Naive thymus-derived CD4-positive, alpha-beta T cell (primary cell): Measurements from ENCODE around the gene HDAC4. TPM values are rescaled to one million over a fixed set of nuclear protein-coding genes. Genes with fewer than 3 reads are reported as not detected.
A peak's percentile ranks its signal among the peaks of the same experiment; 100 is the strongest.

ENCODE experiments used
- ATAC-seq: fragments of 150-1000 bp; cut with Tn5 transposase; 2 replicates; pipeline ENCODE4 v1.10.0; 2021; ENCODE audit warnings: mild to moderate bottlenecking, moderate library complexity
- CTCF ChIA-PET: fragments of 350-600 bp; sonication (Branson Sonifier 250); formaldehyde crosslinking; loops from one replicate; lab custom pipeline; 2021; ENCODE audit warnings: antibody characterized with exemption; lab: Charles Lee
- POLR2A ChIA-PET: fragments of 350-600 bp; sonication (Branson Sonifier 250); formaldehyde crosslinking; loops from one replicate; lab custom pipeline; 2021; ENCODE audit warnings: antibody characterized with exemption, inconsistent platforms; lab: Charles Lee
- DNase-seq, 9 donors: peaks; one replicate each; pipeline versions ENCODE4 v3.0.0 to v3.0.0-alpha.2; 2020 to 2022; ENCODE audit warnings: mixed read lengths in 1 of 9
- H3K27ac ChIP-seq: one replicate; pipeline ENCODE4 v1.7.0; 2013; ENCODE audit warnings: mild to moderate bottlenecking, low read depth, low read length, moderate library complexity
- H3K27me3 ChIP-seq, 2 donors: one replicate each; pipeline ENCODE4 v1.7.0; 2013; ENCODE audit warnings: low read length in 2 of 2, mild to moderate bottlenecking in 2 of 2, moderate library complexity in 2 of 2; ENCODE audit not compliant: control insufficient read depth in 2 of 2, insufficient read depth in 2 of 2
- H3K36me3 ChIP-seq, 3 experiments: 1 replicate in 2 of 3; 2 replicates in 1 of 3; pipeline ENCODE4 v1.7.0; 2013; ENCODE audit warnings: low read length in 3 of 3, mild to moderate bottlenecking in 3 of 3, moderate library complexity in 1 of 3; ENCODE audit not compliant: insufficient read depth in 3 of 3, control insufficient read depth in 2 of 3
- H3K4me1 ChIP-seq, 2 donors: one replicate each; pipeline ENCODE4 v1.7.0; 2013; ENCODE audit warnings: low read length in 2 of 2, mild to moderate bottlenecking in 2 of 2, moderate library complexity in 1 of 2; ENCODE audit not compliant: control insufficient read depth in 2 of 2, insufficient read depth in 2 of 2
- H3K4me3 ChIP-seq: 2 replicates; pipeline ENCODE4 v1.7.0; 2013; ENCODE audit warnings: mild to moderate bottlenecking, low read length
- H3K9me3 ChIP-seq, 3 experiments: 1 replicate in 2 of 3; 2 replicates in 1 of 3; pipeline ENCODE4 v1.7.0; 2013; ENCODE audit warnings: low read length in 3 of 3; ENCODE audit not compliant: control insufficient read depth in 2 of 3
- H3K27ac Mint-ChIP-seq, 9 donors: one replicate each; pipeline ENCODE4 v1.8.0; 2020 to 2022; ENCODE audit warnings: mixed read lengths in 9 of 9, mild to moderate bottlenecking in 8 of 9, moderate library complexity in 5 of 9, inconsistent platforms in 2 of 9
- H3K27me3 Mint-ChIP-seq, 5 donors: one replicate each; pipeline ENCODE4 v1.8.0; 2021 to 2022; ENCODE audit warnings: mixed read lengths in 5 of 5, mild to moderate bottlenecking in 1 of 5
- H3K36me3 Mint-ChIP-seq, 5 donors: one replicate each; pipeline ENCODE4 v1.8.0; 2020 to 2022; ENCODE audit warnings: mixed read lengths in 5 of 5, mild to moderate bottlenecking in 3 of 5, inconsistent platforms in 1 of 5
- H3K4me1 Mint-ChIP-seq, 7 donors: one replicate each; pipeline ENCODE4 v1.8.0; 2020 to 2022; ENCODE audit warnings: mixed read lengths in 7 of 7, mild to moderate bottlenecking in 3 of 7, inconsistent platforms in 1 of 7
- H3K4me3 Mint-ChIP-seq, 10 donors: one replicate each; pipeline ENCODE4 v1.8.0; 2020 to 2022; ENCODE audit warnings: mild to moderate bottlenecking in 10 of 10, mixed read lengths in 10 of 10, moderate library complexity in 6 of 10, inconsistent platforms in 2 of 10
- H3K9me3 Mint-ChIP-seq, 11 donors: one replicate each; pipeline ENCODE4 v1.8.0; 2020 to 2022; ENCODE audit warnings: mixed read lengths in 11 of 11, mild to moderate bottlenecking in 4 of 11, inconsistent platforms in 1 of 11, moderate library complexity in 1 of 11
- intact Hi-C, 2 donors: fragments of 100-400 bp; cut with micrococcal nuclease; formaldehyde crosslinking; loops; one replicate each; pipeline ENCODE4 v1.15.1; 2023
- polyA plus RNA-seq, 2 donors: library from polyadenylated mRNA; unstranded; fragments of 300-500 nt; fragmentation: Illumina TruSeq; gene quantifications; one replicate each; pipeline ENCODE4 v1.2.3, GENCODE V29; 2021
- total RNA-seq, 6 experiments: library from RNA in 5 of 6; stranded (reverse) in 5 of 6; gene quantifications; 1 replicate in 5 of 6; 2 replicates in 1 of 6; pipeline ENCODE4 v1.2.3 and lab custom pipeline; 2021 to 2026

The HDAC4 gene
- total and polyA plus RNA-seq, 7 experiments from 2014 or later = 7.4 to 101 (median 55.3) TPM

DNA sequence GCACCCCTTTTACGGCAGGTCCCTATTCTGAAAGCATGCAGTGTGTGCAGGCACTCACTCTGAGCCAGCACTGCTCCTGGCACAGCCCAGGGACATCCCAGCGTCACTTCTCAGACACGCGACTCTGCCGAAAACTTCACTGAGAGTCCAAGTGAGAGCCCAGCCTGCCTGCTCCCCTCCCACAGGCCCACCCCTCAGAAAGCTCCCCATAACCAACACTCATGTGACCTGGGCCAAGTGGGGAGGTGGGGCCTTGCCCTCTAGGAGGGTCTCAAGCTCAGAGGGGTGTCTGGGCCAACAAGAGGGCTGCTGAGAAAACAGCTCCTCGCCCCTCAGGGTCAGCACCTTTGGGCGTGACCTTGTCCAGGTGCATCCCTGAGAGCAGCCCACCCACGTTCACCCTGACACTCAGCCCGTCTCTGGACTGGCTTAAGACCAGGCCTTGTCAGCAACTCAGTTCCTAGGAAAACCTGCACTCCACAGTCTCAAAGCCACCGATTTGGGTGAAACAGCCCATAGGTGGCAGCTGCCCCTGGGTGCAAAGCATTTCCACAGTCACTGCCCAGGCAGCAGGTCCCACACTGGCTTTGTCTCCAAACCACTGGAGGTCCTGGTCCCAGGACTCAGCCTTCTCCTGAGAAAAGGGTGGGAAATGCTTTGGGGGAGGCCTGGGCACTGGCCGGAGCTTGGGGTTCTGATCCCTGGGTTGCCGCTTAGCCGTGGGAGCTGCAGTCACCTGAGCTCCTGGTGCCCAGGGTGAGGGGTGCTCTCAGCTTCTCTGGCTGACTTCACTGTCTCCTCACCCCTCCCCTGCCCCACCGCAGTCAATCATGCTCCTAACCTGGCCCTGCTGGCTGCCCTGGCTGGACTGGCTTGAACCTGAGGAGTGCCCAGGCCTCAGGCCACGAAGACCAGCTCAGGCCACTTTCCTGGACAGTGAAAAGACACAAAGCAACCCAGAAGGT is 209.6 kb downstream of the HDAC4 start:
- Mint-ChIP-seq H3K9me3 (peaks cover 0 to 4% (median 0%) of the 10 kb centered on the region in 11 donors), H3K4me1 (peaks cover 0 to 22% (median 8%) of the 10 kb centered on the region in 7 donors), H3K27ac (no peak overlapping the region), H3K27me3 (no peaks in the 10 kb centered on the region), H3K4me3 (no peak overlapping the region), H3K36me3 (peaks cover 10 to 49% (median 26%) of the 10 kb centered on the region in 5 donors)
- Histone ChIP-seq H3K9me3 (peaks cover 0 to 6% (median 0%) of the 10 kb centered on the region in 3 experiments), H3K27ac (no peak overlapping the region), H3K4me3 (no peak overlapping the region), H3K36me3 (peaks cover 0 to 39% (median 6%) of the 10 kb centered on the region in 3 experiments), H3K27me3 (no peaks in the 10 kb centered on the region), H3K4me1 (no peaks in the 10 kb centered on the region)
- ChIA-PET CTCF (no interaction called here), POLR2A (no interaction called here)
- ATAC-seq (no peak), DNase-seq (no peak)
- intact Hi-C loops = no loop called here

GRCh38 chr2:239190361-239190760 is 210.5 kb downstream of the HDAC4 start:
- Histone ChIP-seq H3K36me3 (peaks cover 0 to 45% (median 6%) of the 10 kb centered on the region in 3 experiments), H3K9me3 (peaks cover 0 to 6% (median 0%) of the 10 kb centered on the region in 3 experiments), H3K27me3 (no peaks in the 10 kb centered on the region), H3K27ac (no peak overlapping the region), H3K4me3 (no peak overlapping the region), H3K4me1 (no peaks in the 10 kb centered on the region)
- Mint-ChIP-seq H3K36me3 (peaks cover 10 to 48% (median 26%) of the 10 kb centered on the region in 5 donors), H3K9me3 (peaks cover 0 to 4% (median 0%) of the 10 kb centered on the region in 11 donors), H3K4me1 (peaks cover 0 to 16% (median 2%) of the 10 kb centered on the region in 7 donors), H3K27me3 (no peaks in the 10 kb centered on the region), H3K4me3 (no peak overlapping the region), H3K27ac (peak overlapping the region in 2 of 9 donors; percentile 2 to 43)
- ATAC-seq (no peak), DNase-seq (no peak)
- CTCF ChIA-PET = no interaction called here
- intact Hi-C loops = no loop called here
- POLR2A ChIA-PET = no interaction called here

GRCh38 chr2:239189711-239190131 is 211.1 kb downstream of the HDAC4 start:
- Histone ChIP-seq H3K4me1 (no peaks in the 10 kb centered on the region), H3K27me3 (no peaks in the 10 kb centered on the region), H3K4me3 (no peak overlapping the region), H3K27ac (no peak overlapping the region), H3K36me3 (peaks cover 0 to 49% (median 6%) of the 10 kb centered on the region in 3 experiments), H3K9me3 (peaks cover 0 to 6% (median 0%) of the 10 kb centered on the region in 3 experiments)
- H3K4me3 Mint-ChIP-seq = no peak overlapping the region
- intact Hi-C loops = loop anchor here in 1 of 2 donors (10.0 kb wide), 1 partner anchor 45 kb away; no protein-coding TSS in a partner anchor
- ChIA-PET CTCF (no interaction called here), POLR2A (no interaction called here)
- DNase-seq = no peak
- H3K27ac Mint-ChIP-seq = no peak overlapping the region
- ATAC-seq = no peak
- no peaks in the 10 kb centered on the region for H3K27me3 Mint-ChIP-seq
- peaks cover 0 to 16% (median 2%) of the 10 kb centered on the region in 7 donors for H3K4me1 Mint-ChIP-seq
- peaks cover 0 to 4% (median 0%) of the 10 kb centered on the region in 11 donors for H3K9me3 Mint-ChIP-seq
- peaks cover 10 to 45% (median 26%) of the 10 kb centered on the region in 5 donors for H3K36me3 Mint-ChIP-seq

GRCh38 chr2:239188536-239188935 is 212.3 kb downstream of the HDAC4 start:
- H3K9me3 Mint-ChIP-seq = peaks cover 0 to 4% (median 0%) of the 10 kb centered on the region in 11 donors
- peaks cover 0 to 6% (median 0%) of the 10 kb centered on the region in 3 experiments for H3K9me3 ChIP-seq
- H3K27ac Mint-ChIP-seq = no peak overlapping the region
- no peak for ATAC-seq
- no peaks in the 10 kb centered on the region for H3K27me3 ChIP-seq
- intact Hi-C loops = loop anchor here in 1 of 2 donors (10.0 kb wide), 1 partner anchor 46 kb away; no protein-coding TSS in a partner anchor
- no peak overlapping the region for H3K4me3 ChIP-seq
- H3K4me1 Mint-ChIP-seq = peaks cover 0 to 12% (median 3%) of the 10 kb centered on the region in 7 donors
- ChIA-PET CTCF (no interaction called here), POLR2A (interaction anchor here (1.4 kb wide), 1 partner anchor 28 kb away, joined by 4 read pairs; no protein-coding TSS in a partner anchor)
- no peak overlapping the region for H3K4me3 Mint-ChIP-seq
- H3K36me3 ChIP-seq = peaks cover 0 to 53% (median 6%) of the 10 kb centered on the region in 3 experiments
- no peak overlapping the region for H3K27ac ChIP-seq
- no peak for DNase-seq
- no peaks in the 10 kb centered on the region for H3K27me3 Mint-ChIP-seq
- H3K36me3 Mint-ChIP-seq = peaks cover 10 to 45% (median 26%) of the 10 kb centered on the region in 5 donors
- no peaks in the 10 kb centered on the region for H3K4me1 ChIP-seq

DNA sequence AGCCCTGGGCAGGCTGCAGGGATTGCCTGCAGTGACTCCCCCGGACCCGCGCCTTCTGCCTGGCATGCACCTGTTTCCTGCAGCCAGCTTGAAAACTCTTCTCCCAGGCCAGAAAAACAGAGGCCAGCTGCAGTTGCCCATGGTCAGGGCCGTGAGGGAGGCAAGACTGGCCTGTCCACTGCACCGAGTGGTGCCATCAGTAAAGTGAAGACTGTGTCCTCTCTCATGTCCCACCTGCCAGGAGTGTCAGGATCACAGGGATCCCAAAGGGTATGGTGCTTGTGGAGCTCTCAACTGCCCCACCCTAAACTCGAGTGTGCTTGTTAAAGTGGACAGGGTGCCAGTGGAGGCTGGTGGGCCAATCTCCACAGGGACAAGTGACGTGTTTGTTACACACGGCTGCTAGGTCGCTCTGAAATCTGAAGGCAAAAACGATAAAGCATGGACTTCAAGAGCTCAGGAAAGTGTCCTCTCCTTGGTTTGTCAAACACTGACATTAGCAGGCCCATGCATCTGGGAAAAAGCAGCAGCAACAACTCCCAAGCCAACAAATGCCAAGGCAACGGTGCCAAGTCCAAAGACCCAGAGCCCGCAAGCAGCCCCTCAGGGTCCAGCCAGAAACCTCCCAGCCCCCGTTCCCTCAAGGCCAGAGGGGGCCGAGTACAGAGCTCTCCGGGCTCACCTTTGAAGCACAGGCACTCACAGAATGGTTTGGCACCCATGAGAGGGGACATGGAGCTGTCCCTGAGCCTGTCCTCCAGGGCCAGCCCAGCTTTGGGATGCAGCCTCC is 213.2 kb downstream of the HDAC4 start:
- Mint-ChIP-seq H3K4me1 (peaks cover 0 to 11% (median 4%) of the 10 kb centered on the region in 7 donors), H3K27me3 (no peaks in the 10 kb centered on the region), H3K27ac (no peak overlapping the region), H3K9me3 (peaks cover 0 to 4% (median 0%) of the 10 kb centered on the region in 11 donors), H3K4me3 (no peak overlapping the region), H3K36me3 (peaks cover 10 to 52% (median 32%) of the 10 kb centered on the region in 5 donors)
- ATAC-seq = no peak
- no peak for DNase-seq
- Histone ChIP-seq H3K4me3 (no peak overlapping the region), H3K9me3 (peaks cover 0 to 6% (median 0%) of the 10 kb centered on the region in 3 experiments), H3K4me1 (no peaks in the 10 kb centered on the region), H3K27me3 (no peaks in the 10 kb centered on the region), H3K27ac (no peak overlapping the region), H3K36me3 (peaks cover 0 to 53% (median 8%) of the 10 kb centered on the region in 3 experiments)
- ChIA-PET POLR2A (interaction anchor here (1.4 kb wide), 1 partner anchor 29 kb away, joined by 4 read pairs; no protein-coding TSS in a partner anchor), CTCF (no interaction called here)
- intact Hi-C loops = loop anchor here in 1 of 2 donors (10.0 kb wide), 1 partner anchor 47 kb away; no protein-coding TSS in a partner anchor
